OCI-LY1 (cell line): ENCODE measurements around the gene CERS6.
"Not testable (repeated sequence)": the region's sequence is repeated elsewhere in the genome, so short reads cannot be mapped to it uniquely, and the experiment has no call there.

ENCODE experiments used
- H2AFZ ChIP-seq: fragments of 200-600 bp; sonication (generic), shearing (Covaris generic); 2 replicates; pipeline ENCODE4 v1.6.0; 2014; ENCODE audit warnings: antibody characterized with exemption, mild to moderate bottlenecking, low read length
- H3F3A ChIP-seq: fragments of 200-600 bp; sonication (generic), shearing (Covaris generic); 2 replicates; pipeline ENCODE4 v1.6.0; 2014; ENCODE audit warnings: mild to moderate bottlenecking, antibody characterized with exemption, low read length, moderate library complexity; ENCODE audit not compliant: insufficient read depth
- H3K27ac ChIP-seq: fragments of 200-600 bp; sonication (generic); 2 replicates; pipeline ENCODE4 v1.5.1; 2014; ENCODE audit warnings: low read length, mixed run types, mild to moderate bottlenecking, low read depth; ENCODE audit not compliant: poor library complexity, severe bottlenecking
- H3K27me3 ChIP-seq: fragments of 200-600 bp; sonication (generic); 2 replicates; pipeline ENCODE4 v1.6.0; 2014; ENCODE audit warnings: antibody characterized with exemption, mild to moderate bottlenecking, low read length, moderate library complexity; ENCODE audit not compliant: insufficient read depth
- H3K36me3 ChIP-seq: fragments of 200-600 bp; sonication (generic); 2 replicates; pipeline ENCODE4 v1.6.1; 2014; ENCODE audit warnings: mild to moderate bottlenecking, antibody characterized with exemption, low read length, moderate library complexity, mixed read lengths; ENCODE audit not compliant: insufficient read depth
- H3K4me1 ChIP-seq: fragments of 200-600 bp; sonication (generic); 2 replicates; pipeline ENCODE4 v1.5.1; 2014; ENCODE audit warnings: mild to moderate bottlenecking, low read length, moderate library complexity; ENCODE audit not compliant: insufficient read depth, severe bottlenecking
- H3K4me2 ChIP-seq: fragments of 200-600 bp; sonication (generic), shearing (Covaris generic); 2 replicates; pipeline ENCODE4 v1.6.1; 2014; ENCODE audit warnings: low read length
- H3K4me3 ChIP-seq: fragments of 200-600 bp; sonication (generic); 2 replicates; pipeline ENCODE4 v1.5.1; 2014; ENCODE audit warnings: low read length, low read depth, mild to moderate bottlenecking, mixed read lengths; ENCODE audit not compliant: poor library complexity, severe bottlenecking
- H3K79me2 ChIP-seq: fragments of 200-600 bp; shearing (Covaris generic); 2 replicates; pipeline ENCODE4 v1.6.1; 2016; ENCODE audit warnings: mixed run types, low read length, mixed read lengths; ENCODE audit not compliant: insufficient read depth
- H3K9ac ChIP-seq: fragments of 200-600 bp; sonication (generic), shearing (Covaris generic); 2 replicates; pipeline ENCODE4 v1.6.1; 2014; ENCODE audit warnings: mild to moderate bottlenecking, low read length, mixed read lengths
- H3K9me2 ChIP-seq: fragments of 200-600 bp; sonication (generic), shearing (Covaris generic); 2 replicates; pipeline ENCODE4 v1.6.1; 2014; ENCODE audit warnings: low read depth, mild to moderate bottlenecking, low read length, mixed read lengths
- H3K9me3 ChIP-seq: fragments of 200-600 bp; shearing (Covaris generic); 2 replicates; pipeline ENCODE4 v1.6.1; 2014; ENCODE audit warnings: low read length, mixed read lengths
- H4K20me1 ChIP-seq: fragments of 200-600 bp; sonication (generic), shearing (Covaris generic); 2 replicates; pipeline ENCODE4 v1.6.0; 2016; ENCODE audit warnings: mild to moderate bottlenecking, low read length; ENCODE audit not compliant: insufficient read depth
- EZH2 ChIP-seq: fragments of 200-600 bp; sonication (generic), shearing (Covaris generic); IDR thresholded peaks from 2 replicates; pipeline ENCODE4 v1.8.0; 2017; ENCODE audit warnings: borderline replicate concordance, mixed run types, mild to moderate bottlenecking, antibody characterized with exemption, low read length, moderate library complexity, mixed read lengths
- TF ChIP-seq, protein P1 (sequence below): fragments of 200-600 bp; sonication (generic), shearing (Covaris generic); IDR thresholded peaks from 2 replicates; pipeline ENCODE4 v1.5.1; 2017; ENCODE audit warnings: mild to moderate bottlenecking, antibody characterized with exemption, low read length, moderate library complexity, mixed read lengths

Gene CERS6, protein sequence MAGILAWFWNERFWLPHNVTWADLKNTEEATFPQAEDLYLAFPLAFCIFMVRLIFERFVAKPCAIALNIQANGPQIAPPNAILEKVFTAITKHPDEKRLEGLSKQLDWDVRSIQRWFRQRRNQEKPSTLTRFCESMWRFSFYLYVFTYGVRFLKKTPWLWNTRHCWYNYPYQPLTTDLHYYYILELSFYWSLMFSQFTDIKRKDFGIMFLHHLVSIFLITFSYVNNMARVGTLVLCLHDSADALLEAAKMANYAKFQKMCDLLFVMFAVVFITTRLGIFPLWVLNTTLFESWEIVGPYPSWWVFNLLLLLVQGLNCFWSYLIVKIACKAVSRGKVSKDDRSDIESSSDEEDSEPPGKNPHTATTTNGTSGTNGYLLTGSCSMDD

DNA sequence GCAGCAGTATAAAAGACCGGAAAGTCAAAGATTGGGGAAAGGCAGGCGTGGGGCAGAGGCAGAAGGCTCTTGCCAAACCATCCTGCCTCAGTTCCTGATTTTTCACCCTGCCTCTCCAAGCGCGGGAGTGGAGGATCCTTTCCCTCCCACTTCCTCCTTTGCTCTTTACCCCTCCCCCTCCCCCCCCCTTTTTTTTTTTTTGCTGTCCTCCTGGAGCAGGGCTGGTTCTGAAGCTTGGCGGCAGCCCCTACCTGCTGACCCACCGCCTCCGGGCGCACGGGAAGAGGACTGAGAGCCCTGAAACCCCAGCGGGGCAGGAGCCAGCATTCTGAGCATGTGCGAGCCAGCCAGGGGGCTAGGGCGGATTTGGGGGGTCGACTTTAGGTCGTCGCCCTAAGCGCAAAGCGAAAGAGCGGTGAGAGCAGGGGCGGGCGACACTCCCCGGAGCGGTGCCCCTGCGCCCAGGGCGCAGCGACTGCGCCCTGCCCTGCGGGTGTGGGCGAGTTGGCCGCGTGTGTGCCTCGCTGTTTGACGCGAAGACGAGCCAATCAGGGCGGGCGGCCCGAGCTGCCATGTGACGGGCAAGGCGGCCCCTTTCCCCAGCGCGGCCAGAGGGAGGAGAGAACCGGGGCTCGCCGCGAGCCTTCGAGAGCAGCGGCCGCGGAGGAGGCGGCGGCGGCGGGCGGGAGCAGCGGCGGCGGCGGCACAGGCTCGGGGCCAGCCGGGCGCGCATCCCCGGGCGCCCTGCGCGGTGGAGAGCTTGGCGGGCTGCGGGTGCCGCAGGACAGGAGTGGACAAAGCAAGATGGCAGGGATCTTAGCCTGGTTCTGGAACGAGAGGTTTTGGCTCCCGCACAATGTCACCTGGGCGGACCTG, at the start of gene CERS6:
TSS of gene CERS6 (plus strand) at position 628 of the 876 bp plus-strand sequence. CDS start at position 805, 177 bp downstream.
- Histone ChIP-seq H3F3A (no peaks in the 10 kb centered on the region), H3K27me3 (no peaks in the 10 kb centered on the region), H3K9me2 (no peaks in the 10 kb centered on the region), H4K20me1 (no peaks in the 10 kb centered on the region), H3K4me1 (no peaks in the 10 kb centered on the region), H3K4me2 (no peak within 1 kb of the TSS), H3K9ac (no peak within 1 kb of the TSS), H3K27ac (no peak within 1 kb of the TSS), H3K36me3 (no peaks in the 10 kb centered on the region), H3K9me3 (no peaks in the 10 kb centered on the region), H3K4me3 (no peak within 1 kb of the TSS), H3K79me2 (no peaks in the 10 kb centered on the region), H2AFZ (no peak within 1 kb of the TSS)
- TF ChIP-seq EZH2 = no peak
- TF ChIP-seq, protein P1, sequence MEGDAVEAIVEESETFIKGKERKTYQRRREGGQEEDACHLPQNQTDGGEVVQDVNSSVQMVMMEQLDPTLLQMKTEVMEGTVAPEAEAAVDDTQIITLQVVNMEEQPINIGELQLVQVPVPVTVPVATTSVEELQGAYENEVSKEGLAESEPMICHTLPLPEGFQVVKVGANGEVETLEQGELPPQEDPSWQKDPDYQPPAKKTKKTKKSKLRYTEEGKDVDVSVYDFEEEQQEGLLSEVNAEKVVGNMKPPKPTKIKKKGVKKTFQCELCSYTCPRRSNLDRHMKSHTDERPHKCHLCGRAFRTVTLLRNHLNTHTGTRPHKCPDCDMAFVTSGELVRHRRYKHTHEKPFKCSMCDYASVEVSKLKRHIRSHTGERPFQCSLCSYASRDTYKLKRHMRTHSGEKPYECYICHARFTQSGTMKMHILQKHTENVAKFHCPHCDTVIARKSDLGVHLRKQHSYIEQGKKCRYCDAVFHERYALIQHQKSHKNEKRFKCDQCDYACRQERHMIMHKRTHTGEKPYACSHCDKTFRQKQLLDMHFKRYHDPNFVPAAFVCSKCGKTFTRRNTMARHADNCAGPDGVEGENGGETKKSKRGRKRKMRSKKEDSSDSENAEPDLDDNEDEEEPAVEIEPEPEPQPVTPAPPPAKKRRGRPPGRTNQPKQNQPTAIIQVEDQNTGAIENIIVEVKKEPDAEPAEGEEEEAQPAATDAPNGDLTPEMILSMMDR = no peak

DNA sequence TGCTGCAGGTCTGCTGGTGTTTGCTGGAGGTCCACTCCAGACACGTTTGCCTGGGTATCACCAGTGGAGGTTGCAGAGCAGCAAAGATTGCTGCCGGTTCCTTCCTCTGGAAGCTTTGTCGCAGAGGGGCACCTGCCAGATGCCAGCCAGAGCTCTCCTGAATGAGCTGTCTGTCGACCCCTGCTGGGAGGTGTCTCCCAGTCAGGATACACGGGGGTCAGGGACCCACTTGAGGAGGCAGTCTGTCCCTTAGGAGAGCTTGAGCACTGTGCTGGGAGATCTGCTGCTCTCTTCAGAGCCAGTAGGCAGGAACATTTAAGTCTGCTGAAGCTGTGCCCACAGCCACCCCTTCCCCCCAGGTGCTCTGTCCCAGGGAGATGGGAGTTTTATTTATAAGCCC, 43.8 kb upstream of the CERS6 start:
- not testable (repeated sequence) for H2AFZ ChIP-seq, H3K4me1 ChIP-seq, H4K20me1 ChIP-seq, H3K36me3 ChIP-seq, H3K9me2 ChIP-seq, H3K27ac ChIP-seq, H3K27me3 ChIP-seq, H3K9ac ChIP-seq, H3K79me2 ChIP-seq, H3K9me3 ChIP-seq, H3K4me3 ChIP-seq, H3F3A ChIP-seq, H3K4me2 ChIP-seq

DNA sequence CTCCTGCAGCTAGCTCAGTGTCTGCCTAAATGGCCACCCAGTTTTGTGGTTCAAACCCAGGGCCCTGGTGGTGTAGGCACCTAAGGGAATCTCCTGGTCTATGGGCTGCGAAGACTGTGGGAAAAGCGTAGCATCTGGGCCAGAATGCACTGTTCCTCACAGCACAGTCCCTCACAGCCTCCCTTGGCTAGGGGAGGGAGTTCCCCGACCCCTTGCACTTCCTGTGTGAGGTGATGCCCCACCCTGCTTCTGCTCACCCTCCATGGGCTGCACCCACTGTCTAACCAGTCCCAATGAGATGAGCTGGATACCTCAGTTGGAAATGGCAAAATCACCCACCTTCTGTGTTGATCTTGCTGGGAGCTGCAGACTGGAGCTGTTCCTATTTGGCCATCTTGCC, 43.0 kb upstream of the CERS6 start:
- not testable (repeated sequence) for H3K36me3 ChIP-seq, H3K9ac ChIP-seq, H3K4me1 ChIP-seq, H3K9me2 ChIP-seq, H2AFZ ChIP-seq, H3K4me2 ChIP-seq, H4K20me1 ChIP-seq, H3K4me3 ChIP-seq, H3K27ac ChIP-seq, H3F3A ChIP-seq, H3K79me2 ChIP-seq, H3K9me3 ChIP-seq, H3K27me3 ChIP-seq

DNA sequence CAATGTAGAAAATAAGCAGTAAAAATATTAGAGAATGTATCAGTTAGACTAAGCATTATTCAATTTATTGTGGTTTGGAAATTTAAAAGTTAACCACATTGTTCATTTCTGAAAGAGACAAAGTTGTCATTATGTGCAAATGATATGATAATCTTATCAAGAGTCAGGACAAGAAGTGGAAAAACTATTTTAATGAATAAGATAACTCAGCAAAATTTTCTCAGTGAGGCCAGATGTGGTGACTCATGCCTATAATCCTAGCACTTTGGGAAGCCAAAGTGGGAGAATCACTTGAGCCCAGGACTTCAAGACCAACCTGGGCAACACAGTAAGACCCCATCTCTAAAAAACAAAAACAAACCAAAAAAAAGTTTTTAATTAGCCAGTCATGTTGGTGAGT, 39.5 kb upstream of the CERS6 start:
- TF ChIP-seq, protein P1 = no peak
- TF ChIP-seq EZH2 = no peak

More for the DNA sequence above, 39.5 kb upstream of the CERS6 start:
- no peaks in the 10 kb centered on the region for H3F3A ChIP-seq
- no peak overlapping the region for H2AFZ ChIP-seq
- H4K20me1 ChIP-seq = no peaks in the 10 kb centered on the region
- H3K9ac ChIP-seq = no peak overlapping the region
- no peak overlapping the region for H3K4me3 ChIP-seq
- no peak overlapping the region for H3K27ac ChIP-seq
- no peaks in the 10 kb centered on the region for H3K27me3 ChIP-seq
- H3K36me3 ChIP-seq = no peaks in the 10 kb centered on the region
- H3K79me2 ChIP-seq = no peaks in the 10 kb centered on the region
- H3K4me1 ChIP-seq = no peaks in the 10 kb centered on the region
- H3K9me2 ChIP-seq = no peaks in the 10 kb centered on the region
- H3K9me3 ChIP-seq = no peaks in the 10 kb centered on the region
- H3K4me2 ChIP-seq = no peak overlapping the region
